ENCODE measurements around the gene OARD1.

OARD1 gene

GRCh38 chr6:41074692-41075436 is 2.7 kb upstream of the OARD1 start:
- no peak for DNase-seq (ENCODE audit: low read depth, low spot score)

GRCh38 chr6:41073968-41074691 is 2.0 kb upstream of the OARD1 start:
- no peak for DNase-seq (ENCODE audit: low read depth, low spot score)

DNA sequence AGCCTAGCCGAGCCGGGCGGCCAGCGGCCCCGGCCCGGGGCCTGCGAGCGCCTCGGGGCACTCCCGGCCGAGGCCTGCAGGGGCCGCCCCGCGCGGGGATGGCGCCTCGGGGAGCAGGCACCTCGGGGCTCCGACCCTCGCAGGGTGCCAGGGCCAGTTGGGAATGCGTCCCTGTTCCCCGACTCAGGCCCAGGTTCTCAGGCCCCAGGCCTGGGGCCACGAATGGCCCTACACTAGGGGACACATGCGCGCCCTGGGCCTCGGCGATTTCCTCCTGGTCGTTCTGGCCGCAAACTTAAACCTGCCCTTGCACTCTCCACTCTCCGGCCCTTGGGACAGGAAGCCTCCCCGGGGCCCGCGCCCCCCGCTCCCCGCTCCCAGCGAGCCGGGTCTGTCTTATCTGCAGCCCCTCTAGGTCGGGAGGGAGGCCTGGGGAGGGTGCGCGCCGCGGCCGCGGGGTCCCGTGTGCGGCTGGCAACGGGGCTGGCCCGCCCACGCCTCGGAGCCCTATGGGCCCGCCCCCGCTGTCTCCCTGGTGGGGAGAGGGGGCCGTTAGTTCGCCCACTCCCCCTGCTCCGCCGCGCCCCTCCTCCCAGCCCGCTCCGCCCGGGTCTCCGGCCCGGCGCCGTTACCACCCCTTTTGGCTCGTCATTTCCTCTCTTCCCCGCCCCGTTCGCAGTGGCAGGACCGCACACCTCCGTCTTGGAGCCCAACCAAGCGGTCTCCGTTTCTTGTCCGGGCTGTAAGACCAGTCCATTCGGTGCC is 1.2 kb upstream of the OARD1 start:
- peak; percentile 63 for DNase-seq (ENCODE audit: low read depth, low spot score)

DNA sequence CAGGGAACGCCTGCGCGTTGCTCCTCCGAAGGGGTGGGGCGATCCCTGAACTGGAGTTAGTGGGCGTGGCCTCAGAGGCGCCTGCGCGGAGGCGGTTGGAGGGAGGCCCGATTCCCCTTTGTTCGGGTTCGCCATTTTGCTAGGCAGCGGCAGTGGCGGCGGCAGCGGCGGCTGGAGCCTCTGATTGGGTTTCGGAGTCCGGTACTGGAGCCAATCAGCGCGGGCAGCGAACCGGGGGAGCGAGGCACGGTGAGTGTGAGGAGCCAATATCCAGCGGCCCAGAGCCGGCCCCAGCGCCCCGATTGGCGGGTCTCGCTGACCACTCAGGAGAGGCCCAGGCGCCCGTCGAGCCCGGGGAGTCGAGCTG is 663 bp upstream of the OARD1 start, which contains the start of gene NFYA:
TSS of gene NFYA (plus strand) at position 139 of the 367 bp plus-strand sequence. CDS start 6,116 bp downstream, outside the sequence.
- DNase-seq (ENCODE audit: low read depth, low spot score) = no peak

GRCh38 chr6:41071501-41071922 is 644 bp downstream of the OARD1 start:
- DNase-seq (ENCODE audit: low read depth, low spot score) = no peak

DNA sequence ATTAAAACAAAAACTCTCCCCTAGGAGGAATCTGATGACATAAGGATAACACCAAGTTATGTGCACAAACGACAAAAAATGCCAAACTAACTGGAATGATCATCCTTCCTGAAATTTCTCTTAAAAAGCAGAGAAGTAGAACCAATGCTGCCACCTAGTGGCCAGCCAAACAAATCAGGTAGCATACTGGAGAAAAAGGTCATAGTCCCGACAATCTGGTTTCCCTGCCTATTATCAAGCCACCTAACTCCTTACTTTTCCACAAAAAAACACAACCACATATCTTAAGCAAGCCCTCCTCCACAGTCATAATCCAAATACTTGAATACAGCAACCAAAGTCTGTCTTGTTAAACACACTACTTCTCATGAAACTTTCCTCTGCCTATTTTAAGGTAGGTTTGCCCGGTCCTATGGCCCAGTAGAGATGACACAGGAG is 5.3 kb downstream of the OARD1 start:
- peak; percentile 39 for DNase-seq (ENCODE audit: low read depth, low spot score)

DNA sequence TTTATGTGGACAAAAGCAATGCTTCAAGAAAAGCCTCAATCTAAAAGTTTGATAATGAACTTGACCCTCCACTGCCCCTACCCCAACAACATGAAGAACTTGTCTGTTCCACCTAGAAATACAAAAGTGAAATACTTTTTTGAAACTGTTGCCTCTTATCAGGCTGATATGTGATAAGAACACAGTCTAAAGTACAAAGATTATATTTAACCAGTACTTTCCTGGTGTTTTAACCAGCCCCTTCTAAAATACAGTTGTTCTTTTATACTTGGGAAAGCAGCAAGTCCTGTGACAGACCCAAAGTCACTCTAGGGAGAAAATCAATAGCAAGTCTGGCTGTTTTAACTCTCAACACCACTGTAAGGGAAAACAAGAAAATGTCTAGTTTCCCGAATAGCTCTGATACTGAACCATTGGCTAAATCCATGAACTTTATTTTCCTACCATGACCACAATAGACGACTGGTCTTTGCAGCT is 6.6 kb downstream of the OARD1 start:
- DNase-seq (ENCODE audit: low read depth, low spot score) = no peak

- no peak for DNase-seq (ENCODE audit: low read depth, low spot score)
Observed at GRCh38 chr6:41064841-41065240, 7.3 kb downstream of the OARD1 start.

DNA sequence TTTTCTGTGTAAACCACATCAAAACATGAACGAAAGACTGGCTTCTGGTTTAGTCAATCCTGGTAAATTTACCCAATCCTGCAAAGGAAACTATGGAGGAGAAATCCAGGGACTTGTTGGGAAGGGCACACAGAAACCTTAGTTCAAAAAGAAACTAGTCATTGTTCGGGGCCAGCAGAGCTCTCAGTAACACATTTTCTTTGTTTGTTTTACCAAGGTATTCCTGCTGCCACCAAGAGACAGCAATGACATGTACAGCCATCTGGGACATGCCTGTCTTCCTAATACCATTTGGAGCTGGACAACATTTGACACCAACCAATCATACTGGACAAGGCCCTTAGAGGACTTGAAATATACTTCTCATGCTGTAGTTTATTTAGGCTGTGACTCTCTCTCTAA is 8.3 kb downstream of the OARD1 start:
- DNase-seq (ENCODE audit: low read depth, low spot score) = no peak

GRCh38 chr6:41062056-41062455 is 10.1 kb downstream of the OARD1 start:
- no peak for DNase-seq (ENCODE audit: low read depth, low spot score)

- no peak for DNase-seq (ENCODE audit: low read depth, low spot score)
Observed at GRCh38 chr6:41061196-41061726, 10.9 kb downstream of the OARD1 start.

DNA sequence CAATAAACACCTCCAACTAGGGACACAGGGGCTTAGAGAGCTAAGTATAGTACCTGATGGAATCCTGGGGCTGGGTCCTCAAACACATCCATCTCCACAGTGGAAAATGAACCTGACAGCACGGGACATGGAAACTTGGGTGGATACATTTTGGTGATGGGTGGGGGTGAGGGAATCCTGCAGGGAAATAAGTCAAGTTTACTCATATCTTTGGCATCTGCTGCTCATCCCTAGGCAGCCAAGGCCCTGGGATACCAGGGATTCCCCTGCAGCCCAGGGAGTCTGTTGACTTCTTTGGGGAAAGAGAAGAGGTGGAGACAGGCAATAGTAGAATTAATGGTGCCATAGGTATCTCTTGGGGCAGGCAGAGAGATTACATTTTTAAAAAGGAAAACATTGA is 12.6 kb downstream of the OARD1 start:
- no peak for DNase-seq (ENCODE audit: low read depth, low spot score)

DNA sequence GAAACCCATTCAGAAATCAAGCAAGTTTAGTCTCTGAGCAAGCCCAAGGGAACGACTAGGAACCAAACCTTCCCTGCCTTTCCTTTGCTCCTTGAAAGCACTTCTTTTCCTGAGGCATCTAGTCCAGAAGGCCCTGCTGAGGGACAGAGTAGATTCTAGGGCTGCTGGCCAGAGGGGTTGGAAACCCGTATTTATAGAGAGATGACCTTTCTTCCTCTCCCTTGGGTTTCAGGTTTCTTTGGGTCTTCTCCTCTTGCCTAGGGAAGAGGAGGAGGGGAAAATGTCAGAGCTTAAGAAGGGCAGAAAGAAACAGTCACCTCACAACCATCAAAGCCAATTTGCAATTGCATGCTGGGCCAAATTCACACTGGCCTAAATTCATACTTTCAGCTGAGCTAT is 13.4 kb downstream of the OARD1 start:
- DNase-seq (ENCODE audit: low read depth, low spot score) = no peak

GRCh38 chr6:41056768-41057490 is 15.2 kb downstream of the OARD1 start:
- no peak for DNase-seq (ENCODE audit: low read depth, low spot score)

DNA sequence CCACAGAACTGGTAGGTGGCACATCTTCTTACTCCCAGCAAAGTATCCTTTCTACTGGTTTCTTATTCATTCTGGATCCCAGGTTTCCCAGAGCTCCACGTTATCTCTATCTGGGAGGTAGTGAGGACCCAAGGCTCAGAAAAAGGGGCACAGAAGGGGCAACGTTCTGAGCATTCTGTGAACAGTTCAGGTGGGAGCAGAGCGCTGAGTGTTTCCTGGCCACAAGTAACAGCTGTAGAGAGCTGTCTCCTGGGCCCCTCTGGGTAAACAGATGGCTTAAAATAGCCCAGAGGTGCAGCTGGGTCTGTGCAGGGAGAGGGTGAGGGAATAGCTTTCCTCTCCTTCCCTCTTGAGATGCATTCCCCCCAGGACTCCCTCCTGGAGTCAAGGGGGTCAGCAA is 17.0 kb downstream of the OARD1 start:
- no peak for DNase-seq (ENCODE audit: low read depth, low spot score)

GRCh38 chr6:41054511-41054910 is 17.6 kb downstream of the OARD1 start:
- DNase-seq (ENCODE audit: low read depth, low spot score) = no peak

DNA sequence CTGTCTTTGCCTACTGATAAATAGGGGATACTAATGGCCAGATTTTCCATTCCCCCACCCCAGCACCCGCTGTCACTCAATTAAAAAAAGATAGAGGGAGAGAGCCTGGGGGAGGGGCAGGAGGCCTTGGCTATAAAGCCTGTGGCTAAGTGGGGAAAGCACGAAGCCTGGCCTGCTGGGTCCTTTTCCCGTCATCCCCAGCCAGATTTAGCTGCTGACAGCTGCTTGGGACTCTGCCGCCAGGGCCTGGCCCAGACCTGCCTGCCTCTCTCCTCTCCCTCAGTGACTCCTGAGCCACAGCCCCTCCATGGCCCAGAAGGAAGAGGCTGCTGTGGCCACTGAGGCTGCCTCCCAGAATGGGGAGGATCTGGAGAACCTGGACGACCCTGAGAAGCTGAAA is 19.1 kb downstream of the OARD1 start, which contains the start of gene APOBEC2:
TSS of gene APOBEC2 (plus strand) at position 162 of the 400 bp plus-strand sequence. CDS start at position 308, 146 bp downstream.
- DNase-seq (ENCODE audit: low read depth, low spot score) = no peak

DNA sequence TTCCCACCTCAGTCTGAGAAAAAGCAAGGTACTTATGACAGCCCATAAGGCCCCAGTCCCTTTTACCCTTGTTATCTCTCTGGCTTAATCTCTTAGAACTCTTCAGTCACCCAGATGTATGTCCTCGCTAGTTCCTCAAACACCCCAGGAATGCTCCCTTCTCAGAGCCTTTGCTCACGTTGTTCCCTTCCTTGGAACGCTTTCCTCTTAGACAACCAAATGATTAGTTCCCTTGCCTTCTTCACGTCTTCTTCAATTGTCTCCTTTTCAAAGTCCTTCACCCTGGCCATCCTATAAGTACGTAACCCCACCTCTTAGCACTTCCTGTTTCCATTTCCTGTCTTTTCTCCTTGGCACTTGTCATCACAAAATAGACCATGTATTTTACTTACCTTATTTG is 20.3 kb downstream of the OARD1 start:
- no peak for DNase-seq (ENCODE audit: low read depth, low spot score)

GRCh38 chr6:41050536-41050935 is 21.6 kb downstream of the OARD1 start:
- no peak for DNase-seq (ENCODE audit: low read depth, low spot score)

- DNase-seq (ENCODE audit: low read depth, low spot score) = no peak
Observed at GRCh38 chr6:41049955-41050354, 22.2 kb downstream of the OARD1 start.

DNA sequence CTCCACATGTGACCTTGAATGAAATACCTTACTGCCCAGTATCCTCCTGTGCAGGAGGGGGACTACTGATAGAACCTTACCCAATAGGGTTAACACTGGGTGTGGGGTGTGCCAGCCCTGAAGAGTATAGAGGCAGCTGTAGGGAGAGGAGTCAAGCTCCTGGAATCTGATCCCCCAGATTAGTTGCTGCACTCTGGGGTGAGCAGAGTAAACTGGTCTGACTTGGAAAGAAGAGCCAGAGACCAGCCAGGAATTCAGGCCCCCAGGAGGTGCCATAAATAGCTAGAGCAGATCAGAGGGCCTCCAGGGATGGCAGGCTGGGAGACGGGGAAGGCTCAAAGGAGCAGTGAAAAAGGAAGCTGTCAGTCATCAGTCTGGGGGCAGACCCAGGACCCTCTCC is 22.6 kb downstream of the OARD1 start:
- DNase-seq (ENCODE audit: low read depth, low spot score) = no peak
